HepG2 (cell line): ENCODE data around the gene RBM25. TPM values are rescaled to one million over a fixed set of nuclear protein-coding genes. Genes with fewer than 3 reads are reported as not detected.
"Not testable (repeated sequence)": the region's sequence is repeated elsewhere in the genome, so short reads cannot be mapped to it uniquely, and the experiment has no call there.

Experiments used
- ATAC-seq: fragments of 200-7000 bp; cut with Tn5 transposase; 3 replicates; pipeline ENCODE4 v1.9.1; 2020; ENCODE audit warnings: mild to moderate bottlenecking, moderate library complexity
- BruUV-seq: library from RNA; stranded (reverse); fragments of 400-500 nt; replicated peaks from 2 replicates; lab custom pipeline; 2021; lab: Mats Ljungman, UMichigan
- CTCF ChIA-PET: fragments of 300-600 bp; formaldehyde crosslinking; extraction: SDS; loops from one replicate; lab custom pipeline; 2021; ENCODE audit warnings: low total read pairs, inconsistent platforms, low intra/inter-chr PET ratio; lab: Yijun Ruan, JAX
- POLR2A ChIA-PET: fragments of 350-600 bp; sonication (Branson Sonifier 250); formaldehyde crosslinking; loops from one replicate; lab custom pipeline; 2020; ENCODE audit warnings: antibody characterized with exemption, inconsistent platforms; lab: Yijun Ruan, JAX
- DNase-seq: peaks from one replicate; pipeline ENCODE4 v3.0.0-alpha.2; 2015; ENCODE audit warnings: low spot score
- FAIRE-seq: peaks from 3 replicates; lab custom pipeline; 2011; peaks lifted over from hg19 to GRCh38; lab: Jason Lieb, UNC
- H2AFZ ChIP-seq: one replicate; pipeline ENCODE4 v1.6.1; 2011; ENCODE audit warnings: low read length, inconsistent platforms
- H3K27ac ChIP-seq: fragments of 300-600 bp; 3 replicates; pipeline ENCODE4 v1.8.0; 2011; ENCODE audit warnings: mixed run types, mild to moderate bottlenecking, mixed read lengths, low read length, inconsistent platforms; ENCODE audit not compliant: insufficient read depth; ENCODE audit errors: extremely low read length
- H3K27me3 ChIP-seq, 2 experiments: fragments of 200-600 bp in 1 of 2; 2 replicates in 1 of 2; 3 replicates in 1 of 2; pipeline versions ENCODE4 v1.6.0 to v1.8.0; 2011; ENCODE audit warnings: low read length in 2 of 2, mild to moderate bottlenecking in 2 of 2, moderate library complexity in 2 of 2, inconsistent platforms in 1 of 2; ENCODE audit not compliant: insufficient read depth in 2 of 2, control insufficient read depth in 1 of 2
- H3K36me3 ChIP-seq, 2 experiments: fragments of 200-600 bp in 1 of 2; replicated peaks in 1 of 2; 2 replicates in 1 of 2; 3 replicates in 1 of 2; pipeline versions ENCODE4 v1.5.1 to v1.8.0; 2011; ENCODE audit warnings: low read length in 2 of 2, inconsistent platforms in 1 of 2; ENCODE audit not compliant: insufficient read depth in 2 of 2, control insufficient read depth in 1 of 2
- H3K4me1 ChIP-seq: 2 replicates; pipeline ENCODE4 v1.5.1; 2012; ENCODE audit warnings: low read length, inconsistent platforms; ENCODE audit not compliant: insufficient read depth
- H3K4me2 ChIP-seq: 2 replicates; pipeline ENCODE4 v1.6.0; 2011; ENCODE audit warnings: low read depth, low read length, inconsistent platforms
- H3K4me3 ChIP-seq, 3 experiments: fragments of 200-600 bp in 1 of 3; sonication (generic), shearing (Covaris generic) in 1 of 3; replicated peaks in 1 of 3; 2 replicates each; pipeline ENCODE4 v1.5.1; 2011 to 2016; ENCODE audit warnings: low read length in 3 of 3, inconsistent platforms in 2 of 3, low read depth in 2 of 3, mild to moderate bottlenecking in 2 of 3, control low read depth in 1 of 3, mixed read lengths in 1 of 3; ENCODE audit not compliant: insufficient read depth in 1 of 3
- H3K79me2 ChIP-seq: one replicate; pipeline ENCODE4 v1.6.1; 2011; ENCODE audit warnings: low read length, inconsistent platforms; ENCODE audit not compliant: insufficient read depth
- H3K9ac ChIP-seq: 2 replicates; pipeline ENCODE4 v1.6.0; 2011; ENCODE audit warnings: mild to moderate bottlenecking, low read depth, low read length, inconsistent platforms; ENCODE audit not compliant: insufficient read depth
- H3K9me3 ChIP-seq: 2 replicates; pipeline ENCODE4 v1.5.1; 2012; ENCODE audit warnings: mild to moderate bottlenecking, low read length
- H4K20me1 ChIP-seq: 2 replicates; pipeline ENCODE4 v1.6.0; 2011; ENCODE audit warnings: inconsistent platforms, mild to moderate bottlenecking, low read length, moderate library complexity; ENCODE audit not compliant: insufficient read depth
- RNF219 ChIP-seq: sonication (generic); formaldehyde crosslinking; IDR thresholded peaks from 2 replicates; pipeline ENCODE4 v1.5.0; 2020; ENCODE audit warnings: mild to moderate bottlenecking, missing genetic modification reagents
- WGBS: methylation state at CpG from one replicate; pipeline ENCODE4 v1.1.6; 2017; ENCODE audit warnings: low lambda C conversion rate; 5-methylcytosine and 5-hydroxymethylcytosine counted together
- in situ Hi-C: cut with HindIII; loops from 2 replicates; pipeline ENCODE4 v1.10.0; 2017; ENCODE audit warnings: low pct_unique_long_range_greater_than_20kb; ENCODE audit not compliant: extremely low pct_ligation_motif_present
- intact Hi-C: fragments of 100-400 bp; cut with micrococcal nuclease; formaldehyde crosslinking; loops from one replicate; pipeline ENCODE4 v1.10.0; 2022; ENCODE audit not compliant: unreplicated experiment
- polyA plus RNA-seq, 8 experiments: library from polyadenylated mRNA; depleted of rRNA in 3 of 8; stranded (reverse) in 7 of 8; unstranded in 1 of 8; fragments of >200 nt; fragmentation: Illumina TruSeq in 4 of 8; extraction: Trizol in 4 of 8; gene quantifications; 2 replicates each; pipeline versions ENCODE4 v1.2.1 to v1.2.3, GENCODE V29; 2011 to 2016; ENCODE audit warnings: low read depth in 4 of 8, missing spikeins in 1 of 8, mixed read lengths in 1 of 8; ENCODE audit not compliant: insufficient read depth in 1 of 8
- total RNA-seq, 5 experiments: library from RNA; depleted of rRNA; stranded (reverse); fragments of >200 nt; fragmentation: Illumina TruSeq; extraction: Trizol; gene quantifications; 2 replicates each; pipeline ENCODE4 v1.2.3, GENCODE V29; 2016; ENCODE audit warnings: low read depth in 1 of 5

RBM25 gene
- total and polyA plus RNA-seq, 2 of the 13 experiments (the other 11 are each of a cell fraction or from before 2014, with no cell fraction given), result 34.1 to 65.9 TPM

GRCh38 chr14:73027984-73028383 lies 30.4 kb upstream of the RBM25 start:
- POLR2A ChIA-PET, result interaction anchor here (2.7 kb wide), 1 partner anchor 31 kb away, joined by 38 read pairs; the partner anchor contains the start of gene RBM25

GRCh38 chr14:73036706-73037450 lies 21.5 kb upstream of the RBM25 start:
- H3K27me3 ChIP-seq, H3K79me2 ChIP-seq, H2AFZ ChIP-seq, H3K4me3 ChIP-seq, H4K20me1 ChIP-seq, H3K9ac ChIP-seq, CTCF ChIA-PET, H3K36me3 ChIP-seq, H3K4me2 ChIP-seq, H3K27ac ChIP-seq, POLR2A ChIA-PET, DNase-seq, FAIRE-seq, H3K4me1 ChIP-seq, BruUV-seq, H3K9me3 ChIP-seq, intact Hi-C loops: not testable (repeated sequence)
- ATAC-seq, result peak; percentile 31; the same call in 1 of the 3 replicates
- WGBS, result 56% methylated on average over 9 of the region's 9 CpGs
- in situ Hi-C loops, result loop anchor here (25.0 kb wide), 1 partner anchor 425 kb away; the partner anchor contains the start of gene NUMB

More at GRCh38 chr14:73027984-73028383, 30.4 kb upstream of the RBM25 start:
- Histone ChIP-seq H3K27me3 (no peaks in the 10 kb centered on the region), H3K4me1 (peaks cover 18% of the 10 kb centered on the region), H3K79me2 (no peaks in the 10 kb centered on the region), H4K20me1 (no peaks in the 10 kb centered on the region), H3K36me3 (peaks cover 0 to 6% of the 10 kb centered on the region in 2 experiments; a peak in 2 of 5 replicates), H3K4me2 (peak overlapping the region; percentile 78), H3K27ac (no peak overlapping the region), H3K4me3 (peak overlapping the region in 1 of 3 experiments; percentile 97; a peak in 2 of 6 replicates), H2AFZ (peak overlapping the region; percentile 99), H3K9ac (no peak overlapping the region; the same call in 1 of the 2 replicates), H3K9me3 (no peaks in the 10 kb centered on the region)
- no peak for ATAC-seq
- DNase-seq, result no peak
- CTCF ChIA-PET, result no interaction called here
- no peak for FAIRE-seq
- BruUV-seq, result no TSS peak
- in situ Hi-C loops, result loop anchor here (25.0 kb wide), 1 partner anchor 434 kb away; the partner anchor contains the start of gene NUMB
- intact Hi-C loops, result no loop called here
- TF ChIP-seq RNF219 (CRISPR knock-in tag), result no peak
